SK-N-MC (cell line): ENCODE measurements around the gene SULF2.

Source experiments
- EZH2 ChIP-seq: fragments of 200-600 bp; sonication (generic); IDR thresholded peaks from one replicate; pipeline ENCODE4 v1.6.1; 2017; ENCODE audit warnings: antibody characterized with exemption
- POLR2AphosphoS5 ChIP-seq: IDR thresholded peaks from 2 replicates; pipeline ENCODE4 v1.6.1; 2012; ENCODE audit warnings: mild to moderate bottlenecking, low read depth, low read length, borderline replicate concordance

- no peak for TF ChIP-seq POLR2AphosphoS5
- TF ChIP-seq EZH2: no peak
Measured at GRCh38 chr20:47704746-47705496, 80.4 kb downstream of the SULF2 start.
